Measurements from ENCODE around the gene RPL36A.

The RPL36A gene

GRCh38 chrX:101417981-101418841 is 27.4 kb downstream of the RPL36A start:
- Histone ChIP-seq H3K27me3 (no peaks in the 10 kb centered on the region), H3K9me3 (no peaks in the 10 kb centered on the region), H3K27ac (peak overlapping the region; percentile 95 to 97), H3K4me1 (peaks cover 0 to 27% (median 6%) of the 10 kb centered on the region in 4 donors), H3K4me3 (peak overlapping the region; percentile 68), H3K36me3 (peaks cover 0 to under 1% (median 0%) of the 10 kb centered on the region in 3 donors)
- DNase-seq = peak; percentile 53 to 78
- intact Hi-C loops (cut with DNase I; ENCODE audit: low total_unique reads) = loop anchor here (5.0 kb wide), 1 partner anchor 379 kb away; no protein-coding TSS in a partner anchor
- TF ChIP-seq CTCF (IDR thresholded peaks at IDR 0.05) = no peak

GRCh38 chrX:101419489-101419888 is 28.7 kb downstream of the RPL36A start:
- intact Hi-C loops (cut with DNase I; ENCODE audit: low total_unique reads) = loop anchor here (5.0 kb wide), 1 partner anchor 378 kb away; no protein-coding TSS in a partner anchor
- no peaks in the 10 kb centered on the region for H3K9me3 ChIP-seq
- peak overlapping the region; percentile 95 to 97 for H3K27ac ChIP-seq
- no peak for DNase-seq
- H3K4me1 ChIP-seq = peaks cover 0 to 26% (median 6%) of the 10 kb centered on the region in 4 donors
- TF ChIP-seq CTCF (IDR thresholded peaks at IDR 0.05) = no peak
- H3K27me3 ChIP-seq = no peaks in the 10 kb centered on the region
- no peak overlapping the region for H3K4me3 ChIP-seq
- peaks cover 0 to 7% (median 6%) of the 10 kb centered on the region in 3 donors for H3K36me3 ChIP-seq

GRCh38 chrX:101427954-101428353 is 37.1 kb downstream of the RPL36A start:
- TF ChIP-seq CTCF (IDR thresholded peaks at IDR 0.05) = no peak
- intact Hi-C loops (cut with DNase I; ENCODE audit: low total_unique reads) = no loop called here
- peaks cover 11 to 31% (median 16%) of the 10 kb centered on the region in 3 donors for H3K36me3 ChIP-seq

GRCh38 chrX:101429934-101430333 is 39.1 kb downstream of the RPL36A start:
- H3K9me3 ChIP-seq = peaks cover 0 to 12% (median 0%) of the 10 kb centered on the region in 3 donors
- H3K27me3 ChIP-seq = no peaks in the 10 kb centered on the region
- DNase-seq = no peak
- no peak overlapping the region for H3K27ac ChIP-seq
- intact Hi-C loops (cut with DNase I; ENCODE audit: low total_unique reads) = no loop called here
- H3K36me3 ChIP-seq = peaks cover 11 to 19% (median 11%) of the 10 kb centered on the region in 3 donors
- H3K4me3 ChIP-seq = no peak overlapping the region
- TF ChIP-seq CTCF (IDR thresholded peaks at IDR 0.05) = no peak
- no peaks in the 10 kb centered on the region for H3K4me1 ChIP-seq

More at GRCh38 chrX:101427954-101428353, 37.1 kb downstream of the RPL36A start:
- Histone ChIP-seq H3K4me1 (no peaks in the 10 kb centered on the region), H3K27ac (no peak overlapping the region), H3K9me3 (peaks cover 0 to 12% (median 0%) of the 10 kb centered on the region in 3 donors), H3K4me3 (no peak overlapping the region), H3K27me3 (no peaks in the 10 kb centered on the region)
- DNase-seq = no peak

- no peak for DNase-seq
- intact Hi-C loops (cut with DNase I; ENCODE audit: low total_unique reads) = no loop called here
- peaks cover 11 to 13% (median 11%) of the 10 kb centered on the region in 3 donors for H3K36me3 ChIP-seq
- peaks cover 0 to 12% (median 0%) of the 10 kb centered on the region in 3 donors for H3K9me3 ChIP-seq
- H3K27me3 ChIP-seq = no peaks in the 10 kb centered on the region
- H3K4me3 ChIP-seq = no peak overlapping the region
- TF ChIP-seq CTCF (IDR thresholded peaks at IDR 0.05) = no peak
- H3K27ac ChIP-seq = no peak overlapping the region
- H3K4me1 ChIP-seq = no peaks in the 10 kb centered on the region
Measured at GRCh38 chrX:101430457-101431078, 39.8 kb downstream of the RPL36A start.

Data from tibial artery (tissue), 4 donors.